Omental fat pad (tissue), 4 donors: ENCODE measurements around the gene OR2H2. TPM values are rescaled to one million over a fixed set of nuclear protein-coding genes. Genes with fewer than 3 reads are reported as not detected.

Source experiments
- ATAC-seq: fragments of 150-250 bp; one replicate; pipeline ENCODE4 v1.9.1; 2016; ENCODE audit warnings: mild to moderate bottlenecking, moderate library complexity; ENCODE audit not compliant: low FRiP score
- DNase-seq: peaks from one replicate; pipeline ENCODE4 v3.0.0-alpha.2; 2019; ENCODE audit warnings: low spot score
- total RNA-seq, 4 donors: library from RNA; depleted of rRNA; stranded (reverse); fragments of >200 nt; gene quantifications; one replicate each; pipeline ENCODE4 v1.1.0, GENCODE V29; 2016
- TF ChIP-seq, protein P1 (sequence below), 3 donors: fragments of 450-650 bp; IDR thresholded peaks; one replicate each; pipeline ENCODE4 v1.5.1; 2016 to 2017; ENCODE audit warnings: antibody characterized with exemption in 3 of 3, mild to moderate bottlenecking in 3 of 3, moderate library complexity in 2 of 3

The OR2H2 gene
- total RNA-seq, 4 donors from 2014 or later = not detected

DNA sequence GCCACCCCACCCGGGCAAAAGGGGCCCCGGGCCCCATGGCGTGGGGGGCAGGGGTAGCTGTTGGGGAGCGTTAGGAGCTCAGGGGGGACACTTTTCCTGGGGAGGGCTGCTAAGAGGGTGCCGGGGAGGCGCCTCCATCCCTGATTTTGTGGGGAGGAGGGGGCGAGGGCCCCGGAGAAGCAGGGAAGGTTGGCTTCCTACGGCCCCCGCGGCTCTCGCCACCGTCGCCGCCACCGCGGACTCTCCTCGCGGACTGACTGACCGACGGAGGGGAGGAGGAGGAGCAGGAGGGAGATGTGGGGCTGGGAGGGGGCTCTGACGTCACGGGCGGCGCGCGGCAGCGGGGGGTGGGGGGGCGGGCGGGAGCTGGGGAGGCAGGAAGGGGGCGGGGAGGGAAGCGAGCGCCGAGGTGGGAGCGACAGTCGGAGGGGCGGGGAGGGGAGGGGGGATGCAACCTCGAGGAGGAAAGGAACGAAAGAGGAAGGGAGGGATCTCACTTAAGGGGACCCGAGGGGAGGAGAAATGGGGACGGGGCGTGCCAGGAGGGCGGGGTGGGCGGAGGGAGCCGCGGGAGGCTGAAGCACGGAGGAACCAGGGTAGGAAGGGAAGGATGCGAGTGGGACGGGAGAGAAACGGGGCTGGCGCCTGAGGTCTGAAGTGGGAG is 43.0 kb downstream of the OR2H2 start:
- DNase-seq (peak; percentile 37), ATAC-seq (peak; percentile 43)
- TF ChIP-seq, protein P1, sequence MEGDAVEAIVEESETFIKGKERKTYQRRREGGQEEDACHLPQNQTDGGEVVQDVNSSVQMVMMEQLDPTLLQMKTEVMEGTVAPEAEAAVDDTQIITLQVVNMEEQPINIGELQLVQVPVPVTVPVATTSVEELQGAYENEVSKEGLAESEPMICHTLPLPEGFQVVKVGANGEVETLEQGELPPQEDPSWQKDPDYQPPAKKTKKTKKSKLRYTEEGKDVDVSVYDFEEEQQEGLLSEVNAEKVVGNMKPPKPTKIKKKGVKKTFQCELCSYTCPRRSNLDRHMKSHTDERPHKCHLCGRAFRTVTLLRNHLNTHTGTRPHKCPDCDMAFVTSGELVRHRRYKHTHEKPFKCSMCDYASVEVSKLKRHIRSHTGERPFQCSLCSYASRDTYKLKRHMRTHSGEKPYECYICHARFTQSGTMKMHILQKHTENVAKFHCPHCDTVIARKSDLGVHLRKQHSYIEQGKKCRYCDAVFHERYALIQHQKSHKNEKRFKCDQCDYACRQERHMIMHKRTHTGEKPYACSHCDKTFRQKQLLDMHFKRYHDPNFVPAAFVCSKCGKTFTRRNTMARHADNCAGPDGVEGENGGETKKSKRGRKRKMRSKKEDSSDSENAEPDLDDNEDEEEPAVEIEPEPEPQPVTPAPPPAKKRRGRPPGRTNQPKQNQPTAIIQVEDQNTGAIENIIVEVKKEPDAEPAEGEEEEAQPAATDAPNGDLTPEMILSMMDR (IDR thresholded peaks at IDR 0.05) = no peak

DNA sequence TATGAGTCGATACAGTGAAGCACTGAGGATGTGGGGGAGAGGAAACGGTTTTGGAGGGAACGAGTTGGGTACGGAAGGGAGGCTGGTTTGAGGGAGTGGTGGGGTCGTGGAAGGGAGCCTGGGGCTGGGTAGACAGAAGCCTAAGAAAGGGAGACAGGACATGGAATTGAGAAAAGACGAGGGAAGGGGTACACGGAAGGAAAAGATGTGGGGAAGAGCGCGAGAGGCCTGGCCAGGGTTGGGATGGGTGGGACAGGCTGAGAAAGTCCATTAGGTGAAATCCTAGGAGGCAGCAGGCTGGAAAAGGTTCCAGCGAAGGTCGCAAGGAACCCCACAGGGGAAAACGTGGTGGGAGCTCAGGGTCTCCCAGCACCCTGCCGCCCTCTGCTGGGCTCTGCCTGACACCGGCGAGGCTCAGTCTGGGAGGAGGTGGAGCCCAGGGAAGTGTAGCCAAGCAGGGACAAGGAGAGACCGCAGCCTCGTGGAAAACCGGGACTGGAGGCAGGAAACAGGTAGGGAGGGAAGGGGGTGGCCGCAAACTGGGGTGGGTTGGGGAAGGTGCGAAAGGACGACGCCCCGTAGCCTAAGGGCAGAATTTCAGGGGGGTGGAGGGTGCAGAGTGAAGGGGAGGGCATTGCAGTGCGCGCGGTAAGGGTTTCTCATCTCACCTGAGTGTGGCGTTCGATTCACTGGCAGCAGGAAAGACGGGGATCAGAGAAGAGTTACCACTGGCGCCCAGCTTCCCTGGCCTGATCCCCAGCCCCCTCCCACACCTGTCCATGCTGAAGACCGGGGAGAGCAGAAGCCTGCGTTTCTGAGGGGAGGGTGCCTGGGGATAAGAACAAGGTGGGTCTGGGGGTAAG is 43.7 kb downstream of the OR2H2 start:
- TF ChIP-seq, protein P1 (IDR thresholded peaks at IDR 0.05) = peak in 1 of 3 donors; percentile 17
- DNase-seq (peak; percentile 45), ATAC-seq (peak; percentile 76)

DNA sequence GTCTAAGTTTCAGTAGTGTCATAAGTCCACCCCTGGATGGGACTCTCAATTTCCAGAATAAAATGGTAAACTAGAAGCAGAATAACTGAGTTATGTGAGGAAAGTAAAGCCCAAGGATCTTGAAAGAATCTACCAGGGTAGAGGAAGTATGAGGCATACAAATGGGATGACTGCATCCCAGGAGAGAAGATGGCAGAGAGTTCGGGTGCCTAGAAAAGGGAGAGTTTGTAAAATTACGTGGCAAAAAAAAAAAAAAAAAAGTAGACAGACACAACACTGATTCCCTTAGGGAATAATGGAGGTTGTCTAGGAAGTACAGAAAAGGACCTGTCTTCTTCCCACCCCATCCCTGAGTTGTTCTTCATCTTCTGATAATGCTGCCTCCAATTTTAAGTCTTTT is 44.6 kb downstream of the OR2H2 start:
- no peak for ATAC-seq
- TF ChIP-seq, protein P1 (IDR thresholded peaks at IDR 0.05) = no peak
- DNase-seq = no peak

DNA sequence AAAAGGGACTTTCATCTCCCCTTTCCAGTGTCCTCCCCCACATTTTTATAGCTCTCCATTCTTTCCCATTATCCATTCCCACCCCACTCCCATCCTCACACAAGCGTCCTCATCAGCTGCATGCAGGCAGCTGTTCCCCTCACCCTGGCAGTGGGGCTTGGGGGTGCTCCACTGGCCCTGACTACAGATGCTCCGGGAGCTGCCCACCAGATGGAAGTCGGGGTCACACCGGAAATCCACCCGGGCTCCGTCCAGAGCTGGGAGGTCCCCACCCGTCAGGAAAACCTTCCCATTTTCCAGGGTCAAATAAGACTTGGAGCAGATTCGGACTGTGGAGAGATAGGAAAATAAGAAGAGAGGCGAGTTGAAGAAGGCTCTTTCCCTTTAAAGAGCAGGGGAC is 45.4 kb downstream of the OR2H2 start:
- no peak for ATAC-seq
- DNase-seq = no peak
- TF ChIP-seq, protein P1 (IDR thresholded peaks at IDR 0.05) = no peak

DNA sequence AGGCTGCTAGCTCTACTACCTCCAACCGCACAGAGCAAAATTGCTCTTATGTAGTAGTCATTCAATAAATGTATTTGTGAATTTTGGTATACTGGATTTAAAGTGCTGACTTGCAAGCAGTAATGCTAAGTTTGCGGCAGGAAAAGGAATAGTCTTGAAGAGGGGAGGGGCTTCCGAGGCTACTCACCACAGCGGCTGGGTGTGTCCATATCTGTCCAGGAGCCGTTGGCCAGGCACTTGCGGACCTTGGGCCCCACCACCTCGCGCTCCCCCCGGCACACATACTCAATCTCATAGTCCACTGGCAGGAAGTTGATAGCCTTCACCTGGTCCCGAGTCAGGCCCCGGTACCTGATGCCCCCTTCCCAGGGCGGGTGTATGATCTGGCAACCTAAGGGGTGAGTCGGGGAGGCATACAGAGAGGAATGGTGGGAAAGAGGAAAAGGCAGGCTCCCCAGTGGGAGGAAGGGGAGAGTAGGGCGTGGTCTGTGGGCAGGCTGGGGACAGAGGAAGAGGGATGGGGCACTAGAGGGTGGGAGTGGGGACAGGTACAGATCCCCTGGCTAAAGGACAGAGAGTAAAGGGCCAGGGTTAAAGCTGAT is 46.4 kb downstream of the OR2H2 start:
- TF ChIP-seq, protein P1 (IDR thresholded peaks at IDR 0.05) = no peak
- no peak for ATAC-seq
- DNase-seq = no peak

DNA sequence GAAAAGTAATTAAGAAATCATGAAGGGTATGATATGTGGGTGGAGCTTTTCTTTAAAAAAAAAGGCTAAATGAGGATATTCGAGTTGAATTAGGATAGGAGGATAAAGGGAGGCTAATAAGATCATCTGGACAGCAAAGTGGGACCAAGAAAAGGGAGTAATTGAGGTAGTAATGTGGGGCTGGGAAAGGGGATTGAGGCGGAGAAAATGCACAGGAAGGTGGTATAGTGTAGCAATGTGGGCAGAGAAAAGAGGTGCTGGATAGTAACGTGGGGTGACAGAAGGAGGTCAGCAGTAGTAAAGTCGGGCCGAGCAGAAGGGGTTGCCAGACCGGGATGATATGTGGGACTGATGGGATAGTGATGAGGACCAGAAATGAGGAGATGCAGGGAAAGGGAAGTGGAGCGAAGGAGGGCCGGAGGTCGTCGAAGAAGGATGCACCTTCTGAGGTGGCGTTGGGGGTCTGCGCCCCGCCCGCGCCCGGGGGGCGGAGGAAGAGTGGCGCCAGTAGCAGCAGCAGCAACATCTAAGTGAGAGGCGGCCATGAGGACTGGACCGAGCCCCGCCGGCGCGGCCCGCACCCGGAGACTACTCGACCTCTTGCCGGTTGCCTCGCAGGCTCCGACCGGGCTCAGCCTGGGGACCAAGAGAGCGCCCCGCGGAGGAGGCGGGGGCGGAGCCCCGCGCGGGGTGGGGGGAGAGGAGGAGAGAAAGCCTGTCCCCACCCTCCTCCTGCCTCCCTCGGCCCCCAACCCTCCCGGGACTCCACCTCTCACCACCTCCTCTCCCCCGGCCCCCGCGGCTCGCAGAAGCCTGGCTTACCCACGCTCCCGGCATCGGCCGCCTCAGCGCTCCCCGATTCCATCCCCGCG is 47.2 kb downstream of the OR2H2 start:
- TF ChIP-seq, protein P1 (IDR thresholded peaks at IDR 0.05) = no peak
- peak; percentile 42 for ATAC-seq
- DNase-seq = no peak
